Measurements from ENCODE around the gene MAD1L1.

MAD1L1 gene

GRCh38 chr7:1975581-1975980, 257.2 kb downstream of the MAD1L1 start:
- no peak overlapping the region for H3K4me3 ChIP-seq (ENCODE audit: low read depth, low read length)
- no peak for TF ChIP-seq CTCF (IDR thresholded peaks at IDR 0.05; ENCODE audit: borderline replicate concordance, insufficient read depth, low read depth, low read length)

- no peak overlapping the region for H3K4me3 ChIP-seq (ENCODE audit: low read depth, low read length)
- no peak for TF ChIP-seq CTCF (IDR thresholded peaks at IDR 0.05; ENCODE audit: borderline replicate concordance, insufficient read depth, low read depth, low read length)
Observed at GRCh38 chr7:1975179-1975578, 257.6 kb downstream of the MAD1L1 start.

- TF ChIP-seq CTCF (IDR thresholded peaks at IDR 0.05; ENCODE audit: borderline replicate concordance, insufficient read depth, low read depth, low read length): no peak
- H3K4me3 ChIP-seq (ENCODE audit: low read depth, low read length): no peak overlapping the region
Observed at GRCh38 chr7:1974290-1975101, 258.2 kb downstream of the MAD1L1 start.

- TF ChIP-seq CTCF (IDR thresholded peaks at IDR 0.05; ENCODE audit: borderline replicate concordance, insufficient read depth, low read depth, low read length): no peak
- H3K4me3 ChIP-seq (ENCODE audit: low read depth, low read length): no peak overlapping the region
Observed at GRCh38 chr7:1973321-1974251, 259.2 kb downstream of the MAD1L1 start.

GRCh38 chr7:1972744-1973143, 260.0 kb downstream of the MAD1L1 start:
- H3K4me3 ChIP-seq (ENCODE audit: low read depth, low read length): no peak overlapping the region
- TF ChIP-seq CTCF (IDR thresholded peaks at IDR 0.05; ENCODE audit: borderline replicate concordance, insufficient read depth, low read depth, low read length): no peak

- H3K4me3 ChIP-seq (ENCODE audit: low read depth, low read length): no peak overlapping the region
- no peak for TF ChIP-seq CTCF (IDR thresholded peaks at IDR 0.05; ENCODE audit: borderline replicate concordance, insufficient read depth, low read depth, low read length)
Observed at GRCh38 chr7:1971946-1972654, 260.6 kb downstream of the MAD1L1 start.
